Hepatocyte (in vitro differentiated cells): ENCODE data around the gene ORC1. TPM values are rescaled to one million over a fixed set of nuclear protein-coding genes. Genes with fewer than 3 reads are reported as not detected.

Experiments used
- DNase-seq: peaks from one replicate; pipeline ENCODE4 v3.0.0-alpha.2; 2016; ENCODE audit warnings: low spot score
- H2AFZ ChIP-seq: fragments of 200-600 bp; sonication (generic); 2 replicates; pipeline ENCODE4 v1.6.0; 2016; ENCODE audit warnings: antibody characterized with exemption, mild to moderate bottlenecking
- H3K27ac ChIP-seq: fragments of 200-600 bp; sonication (generic); 2 replicates; pipeline ENCODE4 v1.5.1; 2016; ENCODE audit warnings: mild to moderate bottlenecking
- H3K27me3 ChIP-seq: fragments of 200-600 bp; sonication (generic); 2 replicates; pipeline ENCODE4 v1.6.1; 2016
- H3K36me3 ChIP-seq: fragments of 200-600 bp; sonication (generic); replicated peaks from 2 replicates; pipeline ENCODE4 v1.5.1; 2016; ENCODE audit warnings: low read depth; ENCODE audit not compliant: insufficient read depth
- H3K4me1 ChIP-seq: fragments of 200-600 bp; sonication (generic); 2 replicates; pipeline ENCODE4 v1.5.1; 2016; ENCODE audit warnings: mild to moderate bottlenecking, moderate library complexity; ENCODE audit not compliant: insufficient read depth
- H3K4me2 ChIP-seq: fragments of 200-600 bp; sonication (generic); 2 replicates; pipeline ENCODE4 v1.6.0; 2016
- H3K4me3 ChIP-seq: fragments of 200-600 bp; sonication (generic); 2 replicates; pipeline ENCODE4 v1.5.1; 2016; ENCODE audit warnings: mild to moderate bottlenecking
- H3K79me2 ChIP-seq: fragments of 200-600 bp; sonication (generic); 2 replicates; pipeline ENCODE4 v1.6.0; 2017; ENCODE audit warnings: mild to moderate bottlenecking
- H3K9me2 ChIP-seq: fragments of 200-600 bp; sonication (generic); replicated peaks from 2 replicates; pipeline ENCODE4 v1.6.0; 2017; ENCODE audit warnings: mild to moderate bottlenecking; ENCODE audit not compliant: insufficient read depth
- H3K9me3 ChIP-seq: fragments of 200-600 bp; sonication (generic); 2 replicates; pipeline ENCODE4 v1.5.1; 2016; ENCODE audit warnings: low read depth, mild to moderate bottlenecking
- H4K20me1 ChIP-seq: fragments of 200-600 bp; sonication (generic); 2 replicates; pipeline ENCODE4 v1.6.0; 2016; ENCODE audit warnings: mild to moderate bottlenecking; ENCODE audit not compliant: insufficient read depth, poor library complexity, severe bottlenecking
- CTCF ChIP-seq: fragments of 200-600 bp; sonication (generic); IDR thresholded peaks from 2 replicates; pipeline ENCODE4 v1.5.1; 2016; ENCODE audit warnings: antibody characterized with exemption, mild to moderate bottlenecking; ENCODE audit not compliant: poor library complexity
- EZH2 ChIP-seq: fragments of 200-600 bp; sonication (generic); IDR thresholded peaks from 2 replicates; pipeline ENCODE4 v1.6.1; 2016; ENCODE audit warnings: antibody characterized with exemption, mild to moderate bottlenecking, borderline replicate concordance
- EZH2phosphoT487 ChIP-seq: fragments of 200-600 bp; sonication (generic); IDR thresholded peaks from one replicate; pipeline ENCODE4 v1.6.1; 2018; ENCODE audit warnings: antibody characterized with exemption, mild to moderate bottlenecking, low read depth, moderate library complexity; ENCODE audit not compliant: unreplicated experiment, severe bottlenecking
- WGBS: methylation state at CpG from one replicate; pipeline ENCODE4 v1.1.6; 2016; ENCODE audit warnings: low lambda C conversion rate; ENCODE audit errors: missing lambda C conversion rate; 5-methylcytosine and 5-hydroxymethylcytosine counted together
- polyA plus RNA-seq: library from polyadenylated mRNA; unstranded; fragments of >200 nt; fragmentation: Nextera tagmentation; extraction: Ambion mirVana; gene quantifications from 2 replicates; pipeline ENCODE4 v1.2.1, GENCODE V29; 2016
- total RNA-seq: library from RNA; depleted of rRNA; stranded (reverse); fragments of >200 nt; gene quantifications from 2 replicates; pipeline ENCODE4 v1.2.3, GENCODE V29; 2014

The ORC1 gene
- total and polyA plus RNA-seq, 2 experiments from 2014 or later: 1.3 to 2.6 TPM

DNA sequence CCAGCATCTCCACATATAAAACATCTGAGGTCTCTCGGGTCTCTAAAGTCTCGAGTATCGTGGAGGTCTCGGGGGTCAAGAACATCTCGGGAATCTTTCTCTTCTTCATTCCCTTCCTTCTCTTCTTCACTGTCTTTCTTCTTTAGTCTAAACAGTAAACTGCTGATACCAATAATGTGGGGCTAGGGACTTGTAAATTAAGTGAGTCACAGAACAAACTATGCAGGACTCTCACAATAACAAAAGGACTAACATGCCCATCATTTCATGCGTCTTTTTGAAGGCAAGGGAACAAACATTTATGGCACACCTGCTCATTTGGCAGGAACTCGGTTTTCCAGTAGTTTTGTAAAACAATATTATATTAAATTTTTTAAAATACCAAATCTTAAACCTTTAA lies 32.6 kb upstream of the ORC1 start:
- H4K20me1 ChIP-seq: no peaks in the 10 kb centered on the region
- H3K79me2 ChIP-seq: no peaks in the 10 kb centered on the region
- H2AFZ ChIP-seq: no peak overlapping the region
- H3K4me2 ChIP-seq: no peak overlapping the region
- H3K36me3 ChIP-seq: no peaks in the 10 kb centered on the region
- no peaks in the 10 kb centered on the region for H3K9me2 ChIP-seq
- no peaks in the 10 kb centered on the region for H3K27me3 ChIP-seq
- no peak for DNase-seq
- no peaks in the 10 kb centered on the region for H3K9me3 ChIP-seq
- no peak for TF ChIP-seq EZH2phosphoT487
- no peak for TF ChIP-seq EZH2
- TF ChIP-seq CTCF: no peak
- H3K27ac ChIP-seq: no peak overlapping the region
- H3K4me1 ChIP-seq: no peaks in the 10 kb centered on the region
- WGBS: 93% methylated on average over 7 of the region's 7 CpGs
- no peak overlapping the region for H3K4me3 ChIP-seq

DNA sequence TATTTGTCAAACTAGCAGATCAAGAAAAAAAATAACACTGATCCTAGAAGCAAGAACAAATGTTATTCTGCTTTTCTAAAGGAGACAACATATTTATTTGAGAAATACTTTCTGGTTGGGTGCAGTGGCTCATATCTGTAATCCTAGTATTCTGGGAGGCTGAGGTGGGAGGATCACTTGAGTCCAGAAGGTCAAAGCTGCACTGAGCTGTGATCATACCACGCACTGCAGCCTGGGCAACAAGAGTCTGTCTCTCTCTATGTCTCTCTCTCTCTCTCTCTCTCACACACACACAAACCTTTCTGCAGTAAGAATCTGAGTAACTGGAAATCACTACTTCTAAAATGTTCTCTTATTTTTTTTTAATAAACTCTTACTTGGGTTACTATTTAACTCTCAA lies 31.4 kb upstream of the ORC1 start:
- Histone ChIP-seq H3K9me2 (no peaks in the 10 kb centered on the region), H3K36me3 (no peaks in the 10 kb centered on the region)
- WGBS: 96% methylated on average over 1 of the region's 1 CpG

GRCh38 chr1:52435211-52435610 lies 31.0 kb upstream of the ORC1 start:
- 100% methylated on average over 1 of the region's 1 CpG for WGBS
- H3K9me2 ChIP-seq: no peaks in the 10 kb centered on the region
- H3K27me3 ChIP-seq: no peaks in the 10 kb centered on the region
- H3K36me3 ChIP-seq: no peaks in the 10 kb centered on the region
- no peak overlapping the region for H2AFZ ChIP-seq
- no peaks in the 10 kb centered on the region for H3K79me2 ChIP-seq
- no peaks in the 10 kb centered on the region for H4K20me1 ChIP-seq
- H3K9me3 ChIP-seq: no peaks in the 10 kb centered on the region
- no peak overlapping the region for H3K4me3 ChIP-seq
- no peak overlapping the region for H3K27ac ChIP-seq
- no peak for TF ChIP-seq EZH2
- TF ChIP-seq EZH2phosphoT487: no peak
- no peak for TF ChIP-seq CTCF
- no peaks in the 10 kb centered on the region for H3K4me1 ChIP-seq
- no peak overlapping the region for H3K4me2 ChIP-seq
- DNase-seq: no peak

More for the DNA sequence above, 31.4 kb upstream of the ORC1 start:
- no peak overlapping the region for H3K4me3 ChIP-seq
- TF ChIP-seq EZH2 (no peak), CTCF (no peak), EZH2phosphoT487 (no peak)
- H3K27me3 ChIP-seq: no peaks in the 10 kb centered on the region
- H3K79me2 ChIP-seq: no peaks in the 10 kb centered on the region
- H3K4me1 ChIP-seq: no peaks in the 10 kb centered on the region
- no peaks in the 10 kb centered on the region for H3K9me3 ChIP-seq
- H4K20me1 ChIP-seq: no peaks in the 10 kb centered on the region
- DNase-seq: no peak
- no peak overlapping the region for H3K27ac ChIP-seq
- no peak overlapping the region for H2AFZ ChIP-seq
- no peak overlapping the region for H3K4me2 ChIP-seq

GRCh38 chr1:52432807-52433206 lies 28.6 kb upstream of the ORC1 start:
- H3K9me3 ChIP-seq: no peaks in the 10 kb centered on the region
- WGBS: 94% methylated on average over 8 of the region's 8 CpGs
- H2AFZ ChIP-seq: no peak overlapping the region
- no peak overlapping the region for H3K27ac ChIP-seq
- no peaks in the 10 kb centered on the region for H3K36me3 ChIP-seq
- no peaks in the 10 kb centered on the region for H4K20me1 ChIP-seq
- H3K4me2 ChIP-seq: no peak overlapping the region
- no peaks in the 10 kb centered on the region for H3K79me2 ChIP-seq
- no peaks in the 10 kb centered on the region for H3K27me3 ChIP-seq
- H3K4me1 ChIP-seq: no peaks in the 10 kb centered on the region
- TF ChIP-seq EZH2 (no peak), EZH2phosphoT487 (no peak), CTCF (no peak)
- no peaks in the 10 kb centered on the region for H3K9me2 ChIP-seq
- DNase-seq: no peak
- H3K4me3 ChIP-seq: no peak overlapping the region
